H1 (cell line): ENCODE results near the gene GALNT18. TPM values are rescaled to one million over a fixed set of nuclear protein-coding genes. Genes with fewer than 3 reads are reported as not detected.

Source experiments
- CTCF ChIA-PET: fragments of 300-600 bp; sonication (Branson Sonifier 250); formaldehyde crosslinking; loops from one replicate; lab custom pipeline; 2021; ENCODE audit not compliant: partially characterized antibody; lab: Charles Lee
- POLR2A ChIA-PET: fragments of 300-600 bp; sonication (Branson Sonifier 250); formaldehyde crosslinking; loops from one replicate; lab custom pipeline; 2021; ENCODE audit warnings: inconsistent platforms; ENCODE audit not compliant: partially characterized antibody; lab: Charles Lee
- DNase-seq, 2 experiments: peaks; one replicate each; pipeline versions ENCODE4 v3.0.0 to v3.0.0-alpha.2; 2010 to 2022; ENCODE audit warnings: low spot score in 2 of 2, low read depth in 1 of 2, mixed read lengths in 1 of 2
- FAIRE-seq: peaks from 2 replicates; lab custom pipeline; 2011; peaks lifted over from hg19 to GRCh38; lab: Jason Lieb, UNC
- H2AFZ ChIP-seq: 2 replicates; pipeline ENCODE4 v1.8.1; 2012; ENCODE audit warnings: low read length, inconsistent platforms
- H2AK5ac ChIP-seq: 2 replicates; pipeline ENCODE4 v1.6.1; 2013; ENCODE audit warnings: low read depth, low read length
- H2BK120ac ChIP-seq: replicated peaks from 2 replicates; pipeline ENCODE3; 2013; ENCODE audit warnings: low read depth, low read length, inconsistent platforms
- H2BK12ac ChIP-seq: 2 replicates; pipeline ENCODE4 v1.6.1; 2013; ENCODE audit warnings: low read depth, low read length
- H2BK15ac ChIP-seq: 2 replicates; pipeline ENCODE4 v1.6.1; 2013; ENCODE audit warnings: low read length
- H2BK20ac ChIP-seq: 2 replicates; pipeline ENCODE4 v1.6.1; 2013; ENCODE audit warnings: low read length
- H2BK5ac ChIP-seq: 2 replicates; pipeline ENCODE4 v1.6.1; 2013; ENCODE audit warnings: low read depth, low read length
- H3K14ac ChIP-seq: 2 replicates; pipeline ENCODE4 v1.6.1; 2013; ENCODE audit warnings: inconsistent platforms; ENCODE audit not compliant: insufficient read length
- H3K18ac ChIP-seq: 2 replicates; pipeline ENCODE4 v1.6.1; 2013; ENCODE audit warnings: low read length; ENCODE audit errors: extremely low read depth
- H3K23ac ChIP-seq: 2 replicates; pipeline ENCODE4 v1.6.1; 2013; ENCODE audit warnings: inconsistent platforms; ENCODE audit not compliant: insufficient read length
- H3K23me2 ChIP-seq: 2 replicates; pipeline ENCODE4 v1.6.1; 2013; ENCODE audit warnings: low read depth, low read length
- H3K27ac ChIP-seq: 2 replicates; pipeline ENCODE4 v1.6.1; 2011; ENCODE audit warnings: low read depth, low read length, inconsistent platforms
- H3K27me3 ChIP-seq, 4 experiments: replicated peaks in 1 of 4; 1 replicate in 1 of 4; 2 replicates in 3 of 4; pipeline versions ENCODE4 v1.6.1 to v1.8.1; 2011 to 2013; ENCODE audit warnings: low read length in 3 of 4, mild to moderate bottlenecking in 3 of 4, inconsistent platforms in 2 of 4, mixed read lengths in 2 of 4, moderate library complexity in 1 of 4; ENCODE audit not compliant: control insufficient read depth in 3 of 4, insufficient read depth in 3 of 4; ENCODE audit errors: extremely low read depth in 1 of 4
- H3K36me3 ChIP-seq, 4 experiments: 2 replicates each; pipeline versions ENCODE4 v1.6.1 to v1.8.1; 2011 to 2013; ENCODE audit warnings: mild to moderate bottlenecking in 4 of 4, low read length in 3 of 4, moderate library complexity in 2 of 4, control low read depth in 1 of 4, inconsistent platforms in 1 of 4; ENCODE audit not compliant: insufficient read depth in 4 of 4, control insufficient read depth in 2 of 4
- H3K4ac ChIP-seq: replicated peaks from 2 replicates; pipeline ENCODE3; 2013; ENCODE audit warnings: low read length, low read depth, mixed read lengths, inconsistent platforms; ENCODE audit not compliant: insufficient read length
- H3K4me1 ChIP-seq, 4 experiments: replicated peaks in 1 of 4; 1 replicate in 1 of 4; 2 replicates in 3 of 4; pipeline versions ENCODE4 v1.6.1 to v1.8.1; 2011 to 2013; ENCODE audit warnings: low read length in 3 of 4, inconsistent platforms in 2 of 4, mixed read lengths in 1 of 4; ENCODE audit not compliant: insufficient read depth in 4 of 4, control insufficient read depth in 3 of 4
- H3K4me2 ChIP-seq, 2 experiments: 2 replicates each; pipeline versions ENCODE4 v1.6.1 to v1.8.1; 2011 to 2013; ENCODE audit warnings: low read depth in 2 of 2, low read length in 2 of 2, control low read depth in 1 of 2, inconsistent platforms in 1 of 2, mild to moderate bottlenecking in 1 of 2; ENCODE audit not compliant: insufficient read depth in 1 of 2
- H3K4me3 ChIP-seq, 4 experiments: fragments of 200-600, 300-600 bp in 1 of 4; sonication (generic), shearing (Covaris generic), sonication (Bioruptor Twin) in 1 of 4; 2 replicates each; pipeline versions ENCODE4 v1.5.1 to v1.8.1; 2011 to 2016; ENCODE audit warnings: low read length in 4 of 4, low read depth in 3 of 4, control low read depth in 2 of 4, inconsistent platforms in 2 of 4, mild to moderate bottlenecking in 2 of 4, mixed read lengths in 1 of 4, moderate library complexity in 1 of 4; ENCODE audit not compliant: insufficient read depth in 2 of 4; ENCODE audit errors: extremely low read depth in 1 of 4
- H3K56ac ChIP-seq: replicated peaks from 2 replicates; pipeline ENCODE3; 2013; ENCODE audit warnings: low read depth, mild to moderate bottlenecking, mixed read lengths, low read length, inconsistent platforms; ENCODE audit not compliant: insufficient read length
- H3K79me1 ChIP-seq: 2 replicates; pipeline ENCODE4 v1.6.1; 2013; ENCODE audit warnings: low read depth, low read length, control low read depth
- H3K79me2 ChIP-seq, 2 experiments: 2 replicates each; pipeline versions ENCODE4 v1.6.1 to v1.8.1; 2012 to 2013; ENCODE audit warnings: low read length in 2 of 2, mild to moderate bottlenecking in 2 of 2, inconsistent platforms in 1 of 2; ENCODE audit not compliant: insufficient read depth in 2 of 2, control insufficient read depth in 1 of 2
- H3K9ac ChIP-seq, 4 experiments: replicated peaks in 1 of 4; 1 replicate in 1 of 4; 2 replicates in 3 of 4; pipeline versions ENCODE4 v1.6.1 to v1.8.1; 2011 to 2013; ENCODE audit warnings: low read depth in 3 of 4, low read length in 3 of 4, control low read depth in 2 of 4, mild to moderate bottlenecking in 2 of 4, moderate library complexity in 2 of 4, inconsistent platforms in 1 of 4; ENCODE audit errors: extremely low read depth in 1 of 4
- H3K9me3 ChIP-seq, 2 experiments: 2 replicates each; pipeline versions ENCODE4 v1.6.1 to v1.8.1; 2012 to 2013; ENCODE audit warnings: mild to moderate bottlenecking in 2 of 2, moderate library complexity in 2 of 2, control low read depth in 1 of 2, inconsistent platforms in 1 of 2, low read depth in 1 of 2, low read length in 1 of 2, mixed read lengths in 1 of 2; ENCODE audit not compliant: insufficient read depth in 2 of 2
- H4K20me1 ChIP-seq, 2 experiments: replicated peaks in 1 of 2; 2 replicates each; pipeline versions ENCODE3 to v1.8.1; 2011 to 2013; ENCODE audit warnings: inconsistent platforms in 2 of 2, low read length in 2 of 2, mild to moderate bottlenecking in 1 of 2; ENCODE audit not compliant: insufficient read depth in 2 of 2, control insufficient read depth in 1 of 2
- H4K5ac ChIP-seq: 2 replicates; pipeline ENCODE4 v1.6.1; 2013; ENCODE audit warnings: low read length, low read depth, mixed read lengths, inconsistent platforms; ENCODE audit not compliant: insufficient read length
- H4K8ac ChIP-seq: 2 replicates; pipeline ENCODE4 v1.8.0; 2013; ENCODE audit warnings: mild to moderate bottlenecking, moderate library complexity, low read length, inconsistent platforms; ENCODE audit not compliant: insufficient read depth; ENCODE audit errors: extremely low read depth
- H4K91ac ChIP-seq: replicated peaks from 2 replicates; pipeline ENCODE3; 2013; ENCODE audit warnings: low read length, mixed read lengths, inconsistent platforms; ENCODE audit not compliant: insufficient read length
- ASH2L ChIP-seq: fragments of 200-600, 300-600 bp; sonication (generic); IDR thresholded peaks from one replicate; pipeline ENCODE4 v1.7.1; 2017; ENCODE audit warnings: low read length
- BCL11A ChIP-seq, 2 experiments: IDR thresholded peaks; one replicate each; pipeline ENCODE4 v1.6.1; 2011; ENCODE audit warnings: low read depth in 2 of 2, low read length in 2 of 2, mild to moderate bottlenecking in 2 of 2
- BRCA1 ChIP-seq: IDR thresholded peaks from 2 replicates; pipeline ENCODE4 v1.6.1; 2012; ENCODE audit warnings: low read depth, low read length, improper control_type of control experiment
- GTF2F1 ChIP-seq: IDR thresholded peaks from 2 replicates; pipeline ENCODE4 v1.6.1; 2012; ENCODE audit warnings: low read depth, low read length, improper control_type of control experiment, borderline replicate concordance
- NANOG ChIP-seq: IDR thresholded peaks from 2 replicates; pipeline ENCODE4 v1.6.1; 2011; ENCODE audit warnings: low read length, low read depth, mild to moderate bottlenecking, inconsistent platforms; ENCODE audit not compliant: insufficient read depth, poor library complexity, severe bottlenecking
- POLR2A ChIP-seq, 2 experiments: IDR thresholded peaks; 1 replicate in 1 of 2; 2 replicates in 1 of 2; pipeline ENCODE4 v1.6.1; 2011; ENCODE audit warnings: low read depth in 2 of 2, low read length in 2 of 2, mild to moderate bottlenecking in 2 of 2; ENCODE audit errors: control extremely low read depth in 1 of 2
- POU5F1 ChIP-seq: IDR thresholded peaks from 2 replicates; pipeline ENCODE4 v1.6.1; 2011; ENCODE audit warnings: low read depth, mild to moderate bottlenecking, low read length, moderate library complexity
- SIN3A ChIP-seq, 2 experiments: IDR thresholded peaks in 1 of 2; conservative IDR thresholded peaks in 1 of 2; 2 replicates each; pipeline ENCODE4 v1.6.1; 2011 to 2012; ENCODE audit warnings: low read length in 2 of 2, improper control_type of control experiment in 1 of 2, low read depth in 1 of 2, mild to moderate bottlenecking in 1 of 2
- SIX5 ChIP-seq: IDR thresholded peaks from 2 replicates; pipeline ENCODE4 v1.6.1; 2011; ENCODE audit warnings: mild to moderate bottlenecking, low read depth, low read length
- TCF12 ChIP-seq: IDR thresholded peaks from 2 replicates; pipeline ENCODE4 v1.6.1; 2011; ENCODE audit warnings: low read depth, mild to moderate bottlenecking, low read length
- WGBS, 2 experiments: shearing (Covaris generic) in 1 of 2; methylation state at CpG; one replicate each; pipeline versions ENCODE4 v1.1.6 to v1.1.7; 2013 to 2015; ENCODE audit warnings: low lambda C conversion rate in 2 of 2, mixed read lengths in 2 of 2, inconsistent platforms in 1 of 2, low coverage in 1 of 2, missing lambda C conversion rate in 1 of 2; ENCODE audit not compliant: insufficient replicate concordance in 2 of 2, insufficient coverage in 1 of 2, insufficient read length in 1 of 2; ENCODE audit errors: extremely low coverage in 1 of 2, missing lambda C conversion rate in 1 of 2; 5-methylcytosine and 5-hydroxymethylcytosine counted together
- polyA plus RNA-seq, 7 experiments: library from polyadenylated mRNA; depleted of rRNA in 3 of 7; stranded (reverse) in 5 of 7; unstranded in 2 of 7; fragments of >200 nt in 5 of 7; fragments of 200-250 nt in 2 of 7; gene quantifications; 1 replicate in 5 of 7; 2 replicates in 1 of 7; 4 replicates in 1 of 7; pipeline versions ENCODE4 v1.2.1 to v1.2.3, GENCODE V29; 2011 to 2013; ENCODE audit warnings: missing spikeins in 2 of 7, mixed read lengths in 2 of 7
- total RNA-seq: library from RNA; stranded (reverse); fragmentation: NEBNext Ultra II Directional; extraction: Animal tissue kit (Norgen Biotek cat#: 25700); gene quantifications from 2 replicates; pipeline ENCODE4 v1.2.1, GENCODE V29; 2021
- TF ChIP-seq, protein P1 (sequence below): IDR thresholded peaks from 2 replicates; pipeline ENCODE4 v1.6.1; 2012; ENCODE audit warnings: inconsistent platforms

Gene GALNT18
- total and polyA plus RNA-seq, 2 of the 8 experiments (the other 6 are each of a cell fraction or from before 2014, with no cell fraction given) = 6.0 to 9.4 TPM

DNA sequence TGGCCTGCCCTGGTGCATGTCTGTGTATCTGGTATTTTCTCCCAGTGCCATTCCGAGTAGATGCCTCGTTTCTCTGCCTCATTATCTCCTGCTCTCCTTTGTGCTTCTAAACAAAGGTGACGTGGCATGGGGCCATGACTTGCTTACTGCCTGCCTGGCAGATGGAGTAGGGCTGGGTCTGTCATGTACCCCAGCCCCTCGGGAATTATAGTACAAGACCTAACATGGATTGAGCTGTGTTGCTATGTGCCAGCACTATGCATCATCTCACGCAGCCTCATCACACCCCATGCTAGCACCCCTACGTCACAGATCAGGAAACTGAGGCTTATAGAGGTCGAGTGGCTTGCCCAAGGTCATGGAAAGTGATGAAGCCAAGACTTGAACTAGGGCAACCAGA lies 88.1 kb downstream of the GALNT18 start:
- WGBS, 2 experiments = 83% methylated on average over 7 of the region's 7 CpGs; no CpG with 5 or more reads in 1 of the 2 experiments
- H4K20me1 ChIP-seq = no peaks in the 10 kb centered on the region
- no peak overlapping the region for H2BK12ac ChIP-seq
- no peak overlapping the region for H2BK120ac ChIP-seq
- peaks cover 0 to 7% (median 0%) of the 10 kb centered on the region in 4 experiments; a peak in 1 of 7 replicates for H3K4me1 ChIP-seq
- H3K79me1 ChIP-seq = no peaks in the 10 kb centered on the region
- no peaks in the 10 kb centered on the region for H3K36me3 ChIP-seq
- no peak overlapping the region for H2AK5ac ChIP-seq
- FAIRE-seq (no peak), DNase-seq (no peak)
- H4K91ac ChIP-seq = no peak overlapping the region
- no peak overlapping the region for H3K4me3 ChIP-seq
- POLR2A ChIA-PET = no interaction called here
- no peaks in the 10 kb centered on the region for H3K9me3 ChIP-seq
- no peaks in the 10 kb centered on the region for H3K79me2 ChIP-seq
- H2BK20ac ChIP-seq = no peak overlapping the region
- no peak overlapping the region for H3K18ac ChIP-seq
- no peak overlapping the region for H3K56ac ChIP-seq
- H2BK15ac ChIP-seq = no peak overlapping the region
- H3K4ac ChIP-seq = peak overlapping the region; percentile 29
- H4K8ac ChIP-seq = no peak overlapping the region
- no peak overlapping the region for H3K27ac ChIP-seq
- no peak overlapping the region for H3K14ac ChIP-seq
- H2AFZ ChIP-seq = no peak overlapping the region
- no peak overlapping the region for H3K4me2 ChIP-seq
- TF ChIP-seq BRCA1 = no peak
- no peak for TF ChIP-seq GTF2F1
- TF ChIP-seq SIN3A (conservative IDR thresholded peaks at IDR 0.05 in 1 of 2, IDR thresholded peaks at IDR 0.05 in 1 of 2; ENCODE audit: low read depth in 1 of 2, low read length in 2 of 2) = no peak
- TF ChIP-seq TCF12 = no peak
- TF ChIP-seq POLR2A (IDR thresholded peaks at IDR 0.05; ENCODE audit: control extremely low read depth in 1 of 2, low read depth in 2 of 2, low read length in 2 of 2) = no peak
- TF ChIP-seq POU5F1 = no peak
- TF ChIP-seq BCL11A (IDR thresholded peaks at IDR 0.05; ENCODE audit: low read depth in 2 of 2, low read length in 2 of 2) = no peak
- TF ChIP-seq, protein P1, sequence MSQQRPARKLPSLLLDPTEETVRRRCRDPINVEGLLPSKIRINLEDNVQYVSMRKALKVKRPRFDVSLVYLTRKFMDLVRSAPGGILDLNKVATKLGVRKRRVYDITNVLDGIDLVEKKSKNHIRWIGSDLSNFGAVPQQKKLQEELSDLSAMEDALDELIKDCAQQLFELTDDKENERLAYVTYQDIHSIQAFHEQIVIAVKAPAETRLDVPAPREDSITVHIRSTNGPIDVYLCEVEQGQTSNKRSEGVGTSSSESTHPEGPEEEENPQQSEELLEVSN = no peak
- TF ChIP-seq NANOG = no peak
- no peak for TF ChIP-seq ASH2L
- no peak for TF ChIP-seq SIX5
- H4K5ac ChIP-seq = no peak overlapping the region
- H2BK5ac ChIP-seq = no peak overlapping the region
- no peaks in the 10 kb centered on the region for H3K27me3 ChIP-seq
- H3K23ac ChIP-seq = no peak overlapping the region
- H3K23me2 ChIP-seq = no peaks in the 10 kb centered on the region; the same call in 1 of the 2 replicates
- no peak overlapping the region for H3K9ac ChIP-seq
- CTCF ChIA-PET = interaction anchor here (0.8 to 1.1 kb wide), 2 partner anchors 9 to 10 kb away, joined by 3 read pairs; no protein-coding TSS in a partner anchor
